ENCODE measurements around the gene FRMD4A.

DNA sequence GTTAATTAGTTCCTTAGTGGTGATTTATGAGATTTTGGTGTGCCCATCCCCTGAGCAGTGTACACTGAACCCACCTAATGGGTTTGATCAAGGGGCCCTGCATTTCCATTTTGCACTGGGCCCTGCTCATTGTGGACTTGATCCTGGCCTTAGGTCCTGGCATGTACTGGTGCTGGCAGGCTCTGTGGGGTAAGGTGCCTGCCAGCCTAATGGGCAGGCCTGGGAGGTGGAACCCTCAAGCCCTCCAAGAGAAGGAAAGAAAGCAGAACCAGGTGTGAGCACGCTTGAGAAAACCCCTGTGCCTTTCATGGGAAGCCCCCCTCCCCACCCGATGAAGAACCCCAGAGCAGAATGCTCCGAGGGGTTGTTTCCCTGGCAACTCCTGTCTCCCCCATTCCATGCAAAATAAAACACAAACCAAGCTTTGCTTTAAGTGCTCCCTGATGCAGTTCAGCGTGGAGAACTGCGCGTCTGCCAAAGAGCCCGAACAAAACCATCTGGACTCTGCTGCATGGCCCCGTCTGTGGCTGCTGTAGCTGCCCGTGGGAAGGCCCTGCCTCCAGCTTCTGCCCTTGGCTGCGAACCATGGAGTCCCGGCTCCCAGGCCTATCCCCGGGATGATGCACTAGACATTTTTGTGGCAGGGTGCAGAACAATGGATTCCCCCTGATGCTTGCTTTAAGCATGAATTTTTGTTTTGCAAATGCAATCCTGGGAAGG lies 620.6 kb downstream of the FRMD4A start:
- TF ChIP-seq POLR2A (IDR thresholded peaks at IDR 0.05; ENCODE audit: extremely low read depth, insufficient read length) = no peak
- TF ChIP-seq, protein P1, sequence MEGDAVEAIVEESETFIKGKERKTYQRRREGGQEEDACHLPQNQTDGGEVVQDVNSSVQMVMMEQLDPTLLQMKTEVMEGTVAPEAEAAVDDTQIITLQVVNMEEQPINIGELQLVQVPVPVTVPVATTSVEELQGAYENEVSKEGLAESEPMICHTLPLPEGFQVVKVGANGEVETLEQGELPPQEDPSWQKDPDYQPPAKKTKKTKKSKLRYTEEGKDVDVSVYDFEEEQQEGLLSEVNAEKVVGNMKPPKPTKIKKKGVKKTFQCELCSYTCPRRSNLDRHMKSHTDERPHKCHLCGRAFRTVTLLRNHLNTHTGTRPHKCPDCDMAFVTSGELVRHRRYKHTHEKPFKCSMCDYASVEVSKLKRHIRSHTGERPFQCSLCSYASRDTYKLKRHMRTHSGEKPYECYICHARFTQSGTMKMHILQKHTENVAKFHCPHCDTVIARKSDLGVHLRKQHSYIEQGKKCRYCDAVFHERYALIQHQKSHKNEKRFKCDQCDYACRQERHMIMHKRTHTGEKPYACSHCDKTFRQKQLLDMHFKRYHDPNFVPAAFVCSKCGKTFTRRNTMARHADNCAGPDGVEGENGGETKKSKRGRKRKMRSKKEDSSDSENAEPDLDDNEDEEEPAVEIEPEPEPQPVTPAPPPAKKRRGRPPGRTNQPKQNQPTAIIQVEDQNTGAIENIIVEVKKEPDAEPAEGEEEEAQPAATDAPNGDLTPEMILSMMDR (IDR thresholded peaks at IDR 0.05; ENCODE audit: low read depth, low read length) = no peak
- TF ChIP-seq, protein P2, sequence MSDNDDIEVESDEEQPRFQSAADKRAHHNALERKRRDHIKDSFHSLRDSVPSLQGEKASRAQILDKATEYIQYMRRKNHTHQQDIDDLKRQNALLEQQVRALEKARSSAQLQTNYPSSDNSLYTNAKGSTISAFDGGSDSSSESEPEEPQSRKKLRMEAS (IDR thresholded peaks at IDR 0.05; ENCODE audit: low read depth, low read length) = no peak

Data from NB4 (cell line).